GM12801 (cell line): Measurements from ENCODE around the gene EFEMP1.

ENCODE experiments used
- TF ChIP-seq, protein P1 (sequence below): IDR thresholded peaks from one replicate; pipeline ENCODE4 v1.5.1; 2011; ENCODE audit warnings: control low read depth; ENCODE audit not compliant: insufficient read length; ENCODE audit errors: extremely low read depth

Gene EFEMP1

GRCh38 chr2:55864351-55865084 is 59.1 kb downstream of the EFEMP1 start:
- TF ChIP-seq, protein P1, sequence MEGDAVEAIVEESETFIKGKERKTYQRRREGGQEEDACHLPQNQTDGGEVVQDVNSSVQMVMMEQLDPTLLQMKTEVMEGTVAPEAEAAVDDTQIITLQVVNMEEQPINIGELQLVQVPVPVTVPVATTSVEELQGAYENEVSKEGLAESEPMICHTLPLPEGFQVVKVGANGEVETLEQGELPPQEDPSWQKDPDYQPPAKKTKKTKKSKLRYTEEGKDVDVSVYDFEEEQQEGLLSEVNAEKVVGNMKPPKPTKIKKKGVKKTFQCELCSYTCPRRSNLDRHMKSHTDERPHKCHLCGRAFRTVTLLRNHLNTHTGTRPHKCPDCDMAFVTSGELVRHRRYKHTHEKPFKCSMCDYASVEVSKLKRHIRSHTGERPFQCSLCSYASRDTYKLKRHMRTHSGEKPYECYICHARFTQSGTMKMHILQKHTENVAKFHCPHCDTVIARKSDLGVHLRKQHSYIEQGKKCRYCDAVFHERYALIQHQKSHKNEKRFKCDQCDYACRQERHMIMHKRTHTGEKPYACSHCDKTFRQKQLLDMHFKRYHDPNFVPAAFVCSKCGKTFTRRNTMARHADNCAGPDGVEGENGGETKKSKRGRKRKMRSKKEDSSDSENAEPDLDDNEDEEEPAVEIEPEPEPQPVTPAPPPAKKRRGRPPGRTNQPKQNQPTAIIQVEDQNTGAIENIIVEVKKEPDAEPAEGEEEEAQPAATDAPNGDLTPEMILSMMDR, result no peak

- TF ChIP-seq, protein P1, result no peak
Measured at GRCh38 chr2:55862673-55863390, 60.8 kb downstream of the EFEMP1 start.

DNA sequence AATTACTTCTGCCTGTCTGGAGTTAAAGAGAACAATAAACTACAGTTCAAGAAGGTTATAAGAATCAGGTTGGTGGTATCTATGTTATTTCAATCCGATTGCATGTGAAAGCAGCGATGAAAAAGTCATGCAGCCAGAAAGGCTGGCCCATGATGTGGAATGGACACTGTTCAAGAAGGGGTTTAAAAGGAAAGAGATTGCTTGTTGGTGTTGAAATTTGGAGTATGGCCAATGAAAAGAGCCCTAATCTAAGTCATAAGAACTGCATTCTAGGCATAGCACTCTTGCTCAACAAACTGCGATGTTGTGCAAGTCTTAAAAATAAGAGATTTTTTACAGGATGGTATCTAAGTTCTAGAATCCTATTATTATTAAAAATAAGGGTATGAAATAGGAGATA is 61.3 kb downstream of the EFEMP1 start:
- TF ChIP-seq, protein P1, result no peak

DNA sequence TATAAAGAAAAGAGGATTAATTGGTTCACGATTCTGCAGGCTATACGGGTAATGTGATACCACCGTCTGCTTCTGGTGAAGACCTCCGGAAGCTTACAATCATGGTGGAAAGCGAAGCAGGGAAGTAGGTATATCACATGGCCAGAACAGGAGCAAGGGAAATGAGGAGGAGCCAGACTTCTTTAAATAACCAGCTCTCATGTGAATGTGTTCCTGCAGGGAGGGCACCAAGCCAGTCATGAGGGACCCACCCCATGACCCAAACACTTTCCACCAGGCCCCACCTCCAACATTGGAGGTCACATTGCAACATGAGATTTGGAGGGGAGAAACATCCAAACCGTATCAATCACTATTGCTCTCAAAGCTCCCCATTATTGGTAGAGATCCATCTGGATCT is 61.8 kb downstream of the EFEMP1 start:
- TF ChIP-seq, protein P1, result no peak

- TF ChIP-seq, protein P1, result no peak
Measured at GRCh38 chr2:55860832-55861231, 62.8 kb downstream of the EFEMP1 start.

DNA sequence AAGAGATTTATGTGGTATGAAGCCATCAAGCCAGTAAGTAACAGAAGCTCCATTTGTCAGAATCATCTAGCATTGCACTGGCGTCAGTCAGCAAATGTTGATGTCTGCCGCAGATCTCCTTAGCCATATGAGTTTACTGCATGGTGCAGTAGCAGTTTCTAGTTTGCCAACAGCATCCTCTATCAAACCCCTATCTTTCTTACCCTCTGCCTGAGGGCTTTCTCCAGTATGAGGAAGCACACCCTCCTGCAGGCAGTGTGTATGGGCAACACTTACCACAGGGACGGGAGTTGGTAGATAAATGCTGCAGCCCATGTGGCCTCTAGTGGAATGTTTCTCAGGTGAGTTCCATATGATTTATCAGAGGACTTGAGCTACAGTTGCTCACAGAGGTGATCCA is 63.7 kb downstream of the EFEMP1 start:
- TF ChIP-seq, protein P1, result no peak

- TF ChIP-seq, protein P1, result no peak
Measured at GRCh38 chr2:55857766-55858165, 65.8 kb downstream of the EFEMP1 start.
